Common myeloid progenitor, CD34-positive (primary cell): ENCODE measurements around the gene AKR1B1.

Experiments
- CTCF ChIA-PET: fragments of 350-600 bp; sonication (Branson Sonifier 250); formaldehyde crosslinking; loops from one replicate; lab custom pipeline; 2021; ENCODE audit warnings: antibody characterized with exemption; lab: Charles Lee
- POLR2A ChIA-PET: fragments of 350-600 bp; sonication (Branson Sonifier 250); formaldehyde crosslinking; loops from one replicate; lab custom pipeline; 2021; ENCODE audit warnings: antibody characterized with exemption; lab: Charles Lee
- DNase-seq, 3 donors: peaks; one replicate each; pipeline versions ENCODE4 v3.0.0 to v3.0.0-alpha.2; 2013
- H3K27ac ChIP-seq, 2 experiments: 1 replicate in 1 of 2; 2 replicates in 1 of 2; pipeline ENCODE4 v1.7.0; 2013; ENCODE audit warnings: inconsistent platforms in 2 of 2, low read length in 2 of 2, mild to moderate bottlenecking in 2 of 2, low read depth in 1 of 2, moderate library complexity in 1 of 2; ENCODE audit not compliant: severe bottlenecking in 2 of 2, insufficient read depth in 1 of 2, poor library complexity in 1 of 2
- H3K27me3 ChIP-seq, 5 experiments: replicated peaks in 2 of 5; 1 replicate in 3 of 5; 2 replicates in 2 of 5; pipeline versions ENCODE4 v1.6.1 to v1.7.0; 2013; ENCODE audit warnings: low read length in 4 of 5, mild to moderate bottlenecking in 2 of 5, moderate library complexity in 2 of 5, inconsistent platforms in 1 of 5; ENCODE audit not compliant: insufficient read depth in 5 of 5, control insufficient read depth in 4 of 5
- H3K36me3 ChIP-seq, 4 experiments: 1 replicate in 2 of 4; 2 replicates in 2 of 4; pipeline versions ENCODE4 v1.6.1 to v1.7.0; 2013; ENCODE audit warnings: low read length in 3 of 4, control low read depth in 1 of 4, mild to moderate bottlenecking in 1 of 4; ENCODE audit not compliant: control insufficient read depth in 4 of 4, insufficient read depth in 4 of 4
- H3K4me1 ChIP-seq, 4 experiments: 1 replicate in 3 of 4; 2 replicates in 1 of 4; pipeline versions ENCODE4 v1.6.1 to v1.7.1; 2013; ENCODE audit warnings: low read length in 3 of 4, mild to moderate bottlenecking in 3 of 4, control low read depth in 1 of 4, inconsistent platforms in 1 of 4, moderate library complexity in 1 of 4; ENCODE audit not compliant: control insufficient read depth in 4 of 4, insufficient read depth in 4 of 4; ENCODE audit errors: control extremely low read depth in 1 of 4
- H3K4me3 ChIP-seq, 7 experiments: 1 replicate in 4 of 7; 2 replicates in 3 of 7; pipeline versions ENCODE4 v1.5.1 to v1.7.0; 2013; ENCODE audit warnings: mild to moderate bottlenecking in 7 of 7, low read length in 6 of 7, moderate library complexity in 6 of 7, inconsistent platforms in 2 of 7, low read depth in 2 of 7, control low read depth in 1 of 7; ENCODE audit not compliant: insufficient read depth in 4 of 7, control insufficient read depth in 1 of 7; ENCODE audit errors: extremely low read depth in 1 of 7
- H3K9me3 ChIP-seq, 5 experiments: 1 replicate in 4 of 5; 2 replicates in 1 of 5; pipeline versions ENCODE4 v1.6.1 to v1.7.1; 2013; ENCODE audit warnings: low read length in 4 of 5, mild to moderate bottlenecking in 2 of 5, inconsistent platforms in 1 of 5, low read depth in 1 of 5, moderate library complexity in 1 of 5; ENCODE audit not compliant: control insufficient read depth in 4 of 5, insufficient read depth in 2 of 5; ENCODE audit errors: control extremely low read depth in 1 of 5
- WGBS: methylation state at CpG from one replicate; pipeline ENCODE4 v1.1.5; 2013; ENCODE audit not compliant: insufficient coverage; 5-methylcytosine and 5-hydroxymethylcytosine counted together

Gene AKR1B1

GRCh38 chr7:134463751-134464150 lies 4.9 kb upstream of the AKR1B1 start:
- CTCF ChIA-PET, result interaction anchor here (1.0 kb wide), 1 partner anchor 19 kb away, joined by 3 read pairs; no protein-coding TSS in a partner anchor
- WGBS, result 93% methylated on average over 1 of the region's 2 CpGs
- peaks cover 5 to 31% (median 10%) of the 10 kb centered on the region in 5 experiments for H3K9me3 ChIP-seq
- H3K4me1 ChIP-seq, result peaks cover 4 to 8% (median 5%) of the 10 kb centered on the region in 4 experiments
- no peaks in the 10 kb centered on the region for H3K27me3 ChIP-seq
- POLR2A ChIA-PET, result no interaction called here
- H3K36me3 ChIP-seq, result no peaks in the 10 kb centered on the region
- no peak for DNase-seq
- H3K4me3 ChIP-seq, result no peak overlapping the region
- H3K27ac ChIP-seq, result no peak overlapping the region

GRCh38 chr7:134462337-134462925 lies 3.5 kb upstream of the AKR1B1 start:
- H3K27me3 ChIP-seq, result no peaks in the 10 kb centered on the region
- WGBS, result 93% methylated on average over 2 of the region's 5 CpGs
- no peak overlapping the region for H3K4me3 ChIP-seq
- DNase-seq, result no peak
- ChIA-PET CTCF (no interaction called here), POLR2A (no interaction called here)
- H3K27ac ChIP-seq, result no peak overlapping the region
- peaks cover 5 to 27% (median 10%) of the 10 kb centered on the region in 5 experiments for H3K9me3 ChIP-seq
- peaks cover 5 to 17% (median 10%) of the 10 kb centered on the region in 4 experiments for H3K4me1 ChIP-seq
- H3K36me3 ChIP-seq, result no peaks in the 10 kb centered on the region

DNA sequence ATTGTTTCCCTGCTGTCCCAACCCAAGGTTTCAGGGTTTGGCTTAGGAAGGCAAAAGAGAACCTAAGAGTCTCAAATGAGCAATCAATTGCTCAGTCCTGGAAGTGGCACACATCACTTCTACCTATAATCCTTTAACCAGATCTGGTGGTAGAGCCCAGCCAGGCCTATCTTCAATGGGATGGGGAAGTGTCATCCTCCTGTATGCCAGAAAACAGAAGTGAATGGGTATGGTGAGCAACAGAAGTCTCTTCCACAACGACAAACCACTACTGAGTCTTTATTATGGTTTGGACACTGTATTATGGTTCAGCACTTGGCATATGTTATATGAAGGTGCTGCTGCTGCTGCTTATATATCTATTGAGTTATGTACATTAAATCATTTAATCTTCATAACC lies 3.0 kb upstream of the AKR1B1 start:
- Histone ChIP-seq H3K27ac (no peak overlapping the region), H3K9me3 (peaks cover 5 to 25% (median 8%) of the 10 kb centered on the region in 5 experiments), H3K36me3 (no peaks in the 10 kb centered on the region), H3K27me3 (no peaks in the 10 kb centered on the region), H3K4me1 (peaks cover 5 to 17% (median 10%) of the 10 kb centered on the region in 4 experiments), H3K4me3 (no peak overlapping the region)
- DNase-seq, result no peak
- no CpG with 5 or more reads among the region's 1 CpG for WGBS
- CTCF ChIA-PET, result no interaction called here
- POLR2A ChIA-PET, result no interaction called here

- Histone ChIP-seq H3K4me3 (no peak overlapping the region), H3K9me3 (peaks cover 1 to 15% (median 7%) of the 10 kb centered on the region in 5 experiments), H3K36me3 (peaks cover 0 to 5% (median 2%) of the 10 kb centered on the region in 4 experiments), H3K4me1 (peaks cover 5 to 17% (median 10%) of the 10 kb centered on the region in 4 experiments), H3K27me3 (no peaks in the 10 kb centered on the region), H3K27ac (no peak overlapping the region)
- ChIA-PET POLR2A (no interaction called here), CTCF (interaction anchor here (1.1 to 5.5 kb wide), 5 partner anchors 10 to 143 kb away, joined by 3 to 34 read pairs (median 6); no protein-coding TSS in a partner anchor)
- 100% methylated on average over 2 of the region's 2 CpGs for WGBS
- no peak for DNase-seq
Measured at GRCh38 chr7:134459981-134460380, 1.1 kb upstream of the AKR1B1 start.

GRCh38 chr7:134458341-134458805 lies 527 bp downstream of the AKR1B1 start:
- under 1% methylated on average over 36 of the region's 37 CpGs for WGBS
- H3K4me1 ChIP-seq, result peaks cover 8 to 34% (median 23%) of the 10 kb centered on the region in 4 experiments
- H3K27me3 ChIP-seq, result no peaks in the 10 kb centered on the region

DNA sequence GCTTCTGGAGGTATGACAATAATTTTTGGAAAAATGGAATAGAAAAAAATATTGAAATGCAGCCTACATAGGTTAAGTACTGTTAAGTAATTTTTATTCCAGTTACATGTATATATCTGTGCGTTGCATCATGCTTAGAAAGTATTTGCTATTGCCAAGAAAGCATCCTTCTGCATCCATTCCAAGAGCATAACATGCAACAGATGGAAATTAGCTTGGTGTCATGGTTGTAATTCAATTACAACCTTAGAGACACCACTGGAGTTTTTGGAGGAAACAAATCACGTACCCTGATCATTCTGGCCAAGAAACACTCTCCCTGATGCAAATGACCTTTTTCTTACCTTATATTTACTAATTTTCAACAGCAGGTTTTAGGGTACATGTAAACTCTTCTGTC lies 1.7 kb downstream of the AKR1B1 start:
- CTCF ChIA-PET, result interaction anchor here (1.0 to 5.5 kb wide), 5 partner anchors 9 to 56 kb away, joined by 3 to 34 read pairs (median 7); no protein-coding TSS in a partner anchor
- H3K27me3 ChIP-seq, result no peaks in the 10 kb centered on the region
- H3K9me3 ChIP-seq, result no peaks in the 10 kb centered on the region
- 91% methylated on average over 1 of the region's 2 CpGs for WGBS
- H3K27ac ChIP-seq, result no peak overlapping the region
- H3K4me3 ChIP-seq, result no peak overlapping the region
- no peak for DNase-seq
- H3K36me3 ChIP-seq, result peaks cover 0 to 5% (median 2%) of the 10 kb centered on the region in 4 experiments
- POLR2A ChIA-PET, result interaction anchor here (2.0 kb wide), 1 partner anchor 25 kb away, joined by 4 read pairs; no protein-coding TSS in a partner anchor
- peaks cover 8 to 39% (median 23%) of the 10 kb centered on the region in 4 experiments for H3K4me1 ChIP-seq

More at GRCh38 chr7:134458341-134458805, 527 bp downstream of the AKR1B1 start:
- DNase-seq, result peak; percentile 72 to 86 (median 82)
- Histone ChIP-seq H3K4me3 (peak overlapping the region; percentile 68 to 88 (median 84)), H3K9me3 (peaks cover 0 to 2% (median under 1%) of the 10 kb centered on the region in 5 experiments), H3K27ac (peak overlapping the region in 1 of 2 experiments; percentile 61), H3K36me3 (peaks cover 0 to 5% (median 2%) of the 10 kb centered on the region in 4 experiments)
- POLR2A ChIA-PET, result interaction anchor here (2.0 kb wide), 1 partner anchor 26 kb away, joined by 4 read pairs; no protein-coding TSS in a partner anchor
- CTCF ChIA-PET, result interaction anchor here (0.7 to 5.5 kb wide), 10 partner anchors 10 to 144 kb away, joined by 3 to 34 read pairs (median 6); no protein-coding TSS in a partner anchor
